Activated CD4-positive, alpha-beta T cell treated with anti-CD3 and anti-CD28 coated beads, Interleukin-2, amount 50 U/mL, for 4 hours (primary cell): ENCODE results near the gene SMARCA4.
"Not testable (repeated sequence)": the region's sequence is repeated elsewhere in the genome, so short reads cannot be mapped to it uniquely, and the experiment has no call there.

Source experiments
- DNase-seq, 2 experiments: peaks; one replicate each; pipeline ENCODE4 v3.0.0-alpha.2; 2020

SMARCA4 gene

GRCh38 chr19:11041194-11041593 lies 80.4 kb downstream of the SMARCA4 start:
- DNase-seq: no peak

GRCh38 chr19:11041966-11042627 lies 81.3 kb downstream of the SMARCA4 start:
- DNase-seq: no peak

GRCh38 chr19:11044431-11044830 lies 83.6 kb downstream of the SMARCA4 start:
- no peak for DNase-seq

GRCh38 chr19:11045536-11045935 lies 84.7 kb downstream of the SMARCA4 start:
- DNase-seq: no peak

GRCh38 chr19:11046605-11047354 lies 86.0 kb downstream of the SMARCA4 start:
- no peak for DNase-seq

- DNase-seq: no peak
Observed at GRCh38 chr19:11047866-11048265, 87.0 kb downstream of the SMARCA4 start.

GRCh38 chr19:11050323-11051114 lies 89.7 kb downstream of the SMARCA4 start:
- no peak for DNase-seq

- DNase-seq: no peak
Observed at GRCh38 chr19:11053817-11054195, 93.0 kb downstream of the SMARCA4 start.

GRCh38 chr19:11054200-11054599 lies 93.4 kb downstream of the SMARCA4 start:
- no peak for DNase-seq

- DNase-seq: no peak
Observed at GRCh38 chr19:11054628-11055027, 93.8 kb downstream of the SMARCA4 start.

- DNase-seq: no peak
Observed at GRCh38 chr19:11058246-11059030, 97.6 kb downstream of the SMARCA4 start.

GRCh38 chr19:11059511-11060358 lies 98.9 kb downstream of the SMARCA4 start:
- no peak for DNase-seq

- DNase-seq: no peak
Observed at GRCh38 chr19:11061952-11062351, 101.1 kb downstream of the SMARCA4 start.

GRCh38 chr19:11063434-11063833 lies 102.6 kb downstream of the SMARCA4 start:
- DNase-seq: no peak

- DNase-seq: no peak
Observed at GRCh38 chr19:11064831-11065303, 104.0 kb downstream of the SMARCA4 start.

GRCh38 chr19:11066326-11066725 lies 105.5 kb downstream of the SMARCA4 start:
- no peak for DNase-seq

- DNase-seq: no peak
Observed at GRCh38 chr19:11067356-11068113, 106.7 kb downstream of the SMARCA4 start.

GRCh38 chr19:11069561-11069960 lies 108.7 kb downstream of the SMARCA4 start:
- DNase-seq: no peak

GRCh38 chr19:11070123-11070522 lies 109.3 kb downstream of the SMARCA4 start:
- no peak for DNase-seq

GRCh38 chr19:11073568-11073967 lies 112.7 kb downstream of the SMARCA4 start:
- no peak for DNase-seq

- not testable (repeated sequence) for DNase-seq
Observed at GRCh38 chr19:11076792-11077191, 116.0 kb downstream of the SMARCA4 start.
